OCI-LY1 (cell line): Measurements from ENCODE around the gene SHROOM3.

ENCODE experiments used
- H2AFZ ChIP-seq: fragments of 200-600 bp; sonication (generic), shearing (Covaris generic); 2 replicates; pipeline ENCODE4 v1.6.0; 2014; ENCODE audit warnings: antibody characterized with exemption, mild to moderate bottlenecking, low read length
- H3F3A ChIP-seq: fragments of 200-600 bp; sonication (generic), shearing (Covaris generic); 2 replicates; pipeline ENCODE4 v1.6.0; 2014; ENCODE audit warnings: mild to moderate bottlenecking, antibody characterized with exemption, low read length, moderate library complexity; ENCODE audit not compliant: insufficient read depth
- H3K27ac ChIP-seq: fragments of 200-600 bp; sonication (generic); 2 replicates; pipeline ENCODE4 v1.5.1; 2014; ENCODE audit warnings: low read length, mixed run types, mild to moderate bottlenecking, low read depth; ENCODE audit not compliant: poor library complexity, severe bottlenecking
- H3K27me3 ChIP-seq: fragments of 200-600 bp; sonication (generic); 2 replicates; pipeline ENCODE4 v1.6.0; 2014; ENCODE audit warnings: antibody characterized with exemption, mild to moderate bottlenecking, low read length, moderate library complexity; ENCODE audit not compliant: insufficient read depth
- H3K36me3 ChIP-seq: fragments of 200-600 bp; sonication (generic); 2 replicates; pipeline ENCODE4 v1.6.1; 2014; ENCODE audit warnings: mild to moderate bottlenecking, antibody characterized with exemption, low read length, moderate library complexity, mixed read lengths; ENCODE audit not compliant: insufficient read depth
- H3K4me1 ChIP-seq: fragments of 200-600 bp; sonication (generic); 2 replicates; pipeline ENCODE4 v1.5.1; 2014; ENCODE audit warnings: mild to moderate bottlenecking, low read length, moderate library complexity; ENCODE audit not compliant: insufficient read depth, severe bottlenecking
- H3K4me2 ChIP-seq: fragments of 200-600 bp; sonication (generic), shearing (Covaris generic); 2 replicates; pipeline ENCODE4 v1.6.1; 2014; ENCODE audit warnings: low read length
- H3K4me3 ChIP-seq: fragments of 200-600 bp; sonication (generic); 2 replicates; pipeline ENCODE4 v1.5.1; 2014; ENCODE audit warnings: low read length, low read depth, mild to moderate bottlenecking, mixed read lengths; ENCODE audit not compliant: poor library complexity, severe bottlenecking
- H3K79me2 ChIP-seq: fragments of 200-600 bp; shearing (Covaris generic); 2 replicates; pipeline ENCODE4 v1.6.1; 2016; ENCODE audit warnings: mixed run types, low read length, mixed read lengths; ENCODE audit not compliant: insufficient read depth
- H3K9ac ChIP-seq: fragments of 200-600 bp; sonication (generic), shearing (Covaris generic); 2 replicates; pipeline ENCODE4 v1.6.1; 2014; ENCODE audit warnings: mild to moderate bottlenecking, low read length, mixed read lengths
- H3K9me2 ChIP-seq: fragments of 200-600 bp; sonication (generic), shearing (Covaris generic); 2 replicates; pipeline ENCODE4 v1.6.1; 2014; ENCODE audit warnings: low read depth, mild to moderate bottlenecking, low read length, mixed read lengths
- H3K9me3 ChIP-seq: fragments of 200-600 bp; shearing (Covaris generic); 2 replicates; pipeline ENCODE4 v1.6.1; 2014; ENCODE audit warnings: low read length, mixed read lengths
- H4K20me1 ChIP-seq: fragments of 200-600 bp; sonication (generic), shearing (Covaris generic); 2 replicates; pipeline ENCODE4 v1.6.0; 2016; ENCODE audit warnings: mild to moderate bottlenecking, low read length; ENCODE audit not compliant: insufficient read depth
- EZH2 ChIP-seq: fragments of 200-600 bp; sonication (generic), shearing (Covaris generic); IDR thresholded peaks from 2 replicates; pipeline ENCODE4 v1.8.0; 2017; ENCODE audit warnings: borderline replicate concordance, mixed run types, mild to moderate bottlenecking, antibody characterized with exemption, low read length, moderate library complexity, mixed read lengths
- TF ChIP-seq, protein P1 (sequence below): fragments of 200-600 bp; sonication (generic), shearing (Covaris generic); IDR thresholded peaks from 2 replicates; pipeline ENCODE4 v1.5.1; 2017; ENCODE audit warnings: mild to moderate bottlenecking, antibody characterized with exemption, low read length, moderate library complexity, mixed read lengths

The SHROOM3 gene

DNA sequence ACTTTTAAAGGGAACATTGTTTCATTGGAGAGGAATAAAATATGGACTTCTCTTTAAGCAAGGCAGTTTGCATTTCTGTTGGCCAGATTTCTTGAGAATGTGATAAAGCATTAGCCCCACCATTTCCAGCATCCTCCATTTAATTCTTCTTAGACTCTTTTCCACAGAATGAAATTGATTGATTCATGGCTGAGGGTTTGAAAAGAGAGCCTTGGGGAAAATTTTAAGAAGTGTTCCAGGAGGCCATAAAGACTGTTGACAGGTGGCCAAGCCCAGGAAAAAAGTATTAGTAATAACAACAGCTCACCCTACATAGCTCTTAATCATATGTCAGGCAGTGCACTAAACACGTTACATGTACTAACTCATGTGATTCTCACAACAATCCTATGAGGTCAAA lies 53.4 kb downstream of the SHROOM3 start:
- no peaks in the 10 kb centered on the region for H3K9me3 ChIP-seq
- no peaks in the 10 kb centered on the region for H3F3A ChIP-seq
- no peak overlapping the region for H3K9ac ChIP-seq
- no peak overlapping the region for H3K4me3 ChIP-seq
- no peaks in the 10 kb centered on the region for H3K79me2 ChIP-seq
- H3K9me2 ChIP-seq, result no peaks in the 10 kb centered on the region
- H3K4me1 ChIP-seq, result no peaks in the 10 kb centered on the region
- TF ChIP-seq EZH2, result no peak
- H3K36me3 ChIP-seq, result no peaks in the 10 kb centered on the region
- no peak overlapping the region for H3K27ac ChIP-seq
- no peaks in the 10 kb centered on the region for H3K27me3 ChIP-seq
- H3K4me2 ChIP-seq, result no peak overlapping the region
- no peaks in the 10 kb centered on the region for H4K20me1 ChIP-seq
- H2AFZ ChIP-seq, result no peak overlapping the region

DNA sequence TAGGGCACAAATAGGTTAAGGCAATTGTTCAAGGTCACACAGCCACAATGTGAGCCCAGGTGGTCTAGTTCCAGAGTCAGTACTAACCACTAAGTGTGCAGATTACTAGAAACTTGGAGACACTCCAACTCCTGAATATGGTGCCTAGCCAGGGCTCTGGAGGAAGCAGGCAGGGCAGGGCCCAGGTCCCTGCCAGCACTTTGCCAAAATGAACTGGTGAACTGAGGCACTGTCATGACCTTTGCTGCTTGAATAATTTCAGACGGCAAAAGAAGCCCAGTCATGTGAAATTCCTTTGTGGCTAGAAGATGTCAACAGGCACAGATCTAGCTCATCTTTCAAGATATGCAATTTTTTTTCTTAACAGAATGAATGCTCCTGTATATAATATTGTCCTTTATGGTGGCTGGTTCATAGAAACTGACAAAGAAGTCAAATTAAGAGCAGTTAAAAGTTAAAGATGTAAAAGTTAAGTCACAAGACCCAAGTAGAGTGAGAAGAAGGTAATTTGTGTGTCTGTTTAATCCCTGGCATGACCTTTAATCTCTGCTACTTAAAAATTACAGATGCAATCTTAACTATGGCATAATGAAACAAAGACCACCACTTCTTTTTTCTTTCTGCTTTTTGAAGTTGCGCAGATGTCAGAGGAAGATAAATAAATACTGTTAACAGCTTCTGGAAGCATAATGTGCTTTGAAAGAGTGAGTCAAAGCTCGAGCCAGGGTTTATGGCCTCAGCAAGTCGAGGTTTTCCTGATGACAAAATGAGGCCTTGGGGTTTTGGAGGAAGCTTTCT lies 54.1 kb downstream of the SHROOM3 start:
- Histone ChIP-seq H4K20me1 (no peaks in the 10 kb centered on the region), H3K27ac (no peak overlapping the region), H2AFZ (no peak overlapping the region), H3K36me3 (no peaks in the 10 kb centered on the region), H3K4me1 (no peaks in the 10 kb centered on the region), H3K79me2 (no peaks in the 10 kb centered on the region), H3K9ac (no peak overlapping the region), H3K9me3 (no peaks in the 10 kb centered on the region), H3K4me3 (no peak overlapping the region), H3K27me3 (no peaks in the 10 kb centered on the region), H3F3A (no peaks in the 10 kb centered on the region), H3K9me2 (no peaks in the 10 kb centered on the region), H3K4me2 (no peak overlapping the region)
- TF ChIP-seq EZH2, result no peak
- TF ChIP-seq, protein P1, sequence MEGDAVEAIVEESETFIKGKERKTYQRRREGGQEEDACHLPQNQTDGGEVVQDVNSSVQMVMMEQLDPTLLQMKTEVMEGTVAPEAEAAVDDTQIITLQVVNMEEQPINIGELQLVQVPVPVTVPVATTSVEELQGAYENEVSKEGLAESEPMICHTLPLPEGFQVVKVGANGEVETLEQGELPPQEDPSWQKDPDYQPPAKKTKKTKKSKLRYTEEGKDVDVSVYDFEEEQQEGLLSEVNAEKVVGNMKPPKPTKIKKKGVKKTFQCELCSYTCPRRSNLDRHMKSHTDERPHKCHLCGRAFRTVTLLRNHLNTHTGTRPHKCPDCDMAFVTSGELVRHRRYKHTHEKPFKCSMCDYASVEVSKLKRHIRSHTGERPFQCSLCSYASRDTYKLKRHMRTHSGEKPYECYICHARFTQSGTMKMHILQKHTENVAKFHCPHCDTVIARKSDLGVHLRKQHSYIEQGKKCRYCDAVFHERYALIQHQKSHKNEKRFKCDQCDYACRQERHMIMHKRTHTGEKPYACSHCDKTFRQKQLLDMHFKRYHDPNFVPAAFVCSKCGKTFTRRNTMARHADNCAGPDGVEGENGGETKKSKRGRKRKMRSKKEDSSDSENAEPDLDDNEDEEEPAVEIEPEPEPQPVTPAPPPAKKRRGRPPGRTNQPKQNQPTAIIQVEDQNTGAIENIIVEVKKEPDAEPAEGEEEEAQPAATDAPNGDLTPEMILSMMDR, result no peak

DNA sequence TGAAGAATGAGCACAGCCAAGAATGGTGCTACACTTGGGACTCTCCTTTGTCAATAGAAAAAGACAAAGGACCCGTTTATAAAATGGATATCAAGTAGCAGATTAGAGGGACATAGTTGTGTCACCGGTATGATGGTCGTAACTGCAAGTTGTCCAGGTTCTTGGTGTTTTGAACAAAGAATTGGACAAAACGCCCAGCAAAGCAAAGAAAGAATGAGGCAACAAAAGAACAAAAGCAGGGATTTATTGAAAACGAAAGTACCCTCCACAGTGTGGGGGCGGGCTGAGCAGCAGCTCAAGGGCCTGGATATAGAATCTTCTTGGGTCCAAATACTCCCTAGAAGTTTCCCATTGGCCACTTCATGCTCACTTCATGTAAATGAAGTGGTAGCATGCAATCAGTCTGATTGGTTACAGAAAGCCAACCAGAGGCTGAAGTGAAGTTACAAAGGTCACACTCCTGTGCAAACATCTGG lies 54.7 kb downstream of the SHROOM3 start:
- Histone ChIP-seq H3K36me3 (no peaks in the 10 kb centered on the region), H3K4me3 (no peak overlapping the region), H3K27ac (no peak overlapping the region), H3K4me1 (no peaks in the 10 kb centered on the region), H3K27me3 (no peaks in the 10 kb centered on the region), H2AFZ (no peak overlapping the region), H3K9ac (no peak overlapping the region), H3K9me3 (no peaks in the 10 kb centered on the region), H3F3A (no peaks in the 10 kb centered on the region), H3K4me2 (no peak overlapping the region), H3K79me2 (no peaks in the 10 kb centered on the region), H4K20me1 (no peaks in the 10 kb centered on the region), H3K9me2 (no peaks in the 10 kb centered on the region)
- TF ChIP-seq, protein P1, result no peak
- TF ChIP-seq EZH2, result no peak

DNA sequence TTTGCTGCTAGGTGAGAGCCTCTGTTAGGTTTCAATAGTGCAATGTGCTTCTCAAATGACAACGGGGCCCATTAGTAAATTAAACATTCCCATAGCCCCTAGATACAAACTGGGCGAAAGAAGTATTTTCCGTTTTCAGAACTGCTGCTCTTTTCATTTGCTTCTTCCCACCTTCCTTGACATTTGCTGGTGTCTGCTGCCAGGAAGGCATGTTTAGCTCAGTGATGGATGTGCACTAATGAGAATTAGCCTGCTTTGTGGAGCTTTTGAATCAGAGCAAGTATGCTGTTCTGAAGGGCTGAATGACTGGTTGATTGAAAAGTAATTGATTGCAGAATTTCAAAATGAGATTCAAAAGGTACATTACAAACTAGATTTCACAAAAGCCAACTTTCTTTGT lies 57.0 kb downstream of the SHROOM3 start:
- Histone ChIP-seq H3K36me3 (no peaks in the 10 kb centered on the region), H3K27ac (no peak overlapping the region), H2AFZ (no peak overlapping the region), H3K79me2 (no peaks in the 10 kb centered on the region), H3K9me3 (no peaks in the 10 kb centered on the region), H3K4me3 (no peak overlapping the region), H3K9me2 (no peaks in the 10 kb centered on the region), H3K27me3 (no peaks in the 10 kb centered on the region), H3K9ac (no peak overlapping the region), H4K20me1 (no peaks in the 10 kb centered on the region), H3K4me1 (no peaks in the 10 kb centered on the region), H3F3A (no peaks in the 10 kb centered on the region), H3K4me2 (no peak overlapping the region)
- TF ChIP-seq, protein P1, result no peak
- no peak for TF ChIP-seq EZH2
